ENCODE measurements around the gene CHRNE. TPM values are rescaled to one million over a fixed set of nuclear protein-coding genes. Genes with fewer than 3 reads are reported as not detected.
"Not testable (repeated sequence)": the region's sequence is repeated elsewhere in the genome, so short reads cannot be mapped to it uniquely, and the experiment has no call there.

Gene CHRNE
- total RNA-seq, 1 experiment from 2014 or later, result not detected

DNA sequence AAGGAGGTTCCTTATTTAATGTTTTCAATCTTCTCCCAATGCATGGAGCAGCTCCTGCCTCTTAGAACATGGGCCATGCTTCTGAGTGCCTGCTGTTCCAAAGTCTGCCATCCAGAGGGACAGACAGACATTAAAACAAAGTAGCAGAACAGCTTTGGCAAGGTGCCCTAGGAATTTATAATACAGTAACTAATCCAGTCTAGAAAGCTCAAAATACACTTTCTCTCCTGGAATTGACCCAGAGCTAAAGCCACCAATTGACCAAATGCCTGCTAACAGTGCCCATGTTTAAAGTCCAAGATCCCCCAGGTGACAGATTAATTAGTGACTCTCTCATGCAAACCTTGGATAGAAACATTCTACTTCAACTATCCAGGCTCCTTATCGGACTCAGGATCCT, 11.1 kb upstream of the CHRNE start:
- H3K27me3 ChIP-seq (replicated peaks; ENCODE audit: control insufficient read depth, insufficient read depth, low read length), result no peaks in the 10 kb centered on the region
- Mint-ChIP-seq H3K4me3 (ENCODE audit: unreplicated experiment) (no peak overlapping the region), H3K9me3 (ENCODE audit: unreplicated experiment) (no peaks in the 10 kb centered on the region), H3K27me3 (ENCODE audit: insufficient read depth, unreplicated experiment) (no peaks in the 10 kb centered on the region), H3K36me3 (ENCODE audit: insufficient read depth, unreplicated experiment) (no peaks in the 10 kb centered on the region), H3K4me1 (ENCODE audit: low read depth, unreplicated experiment) (no peaks in the 10 kb centered on the region), H3K27ac (ENCODE audit: unreplicated experiment) (no peak overlapping the region)
- H3K4me1 ChIP-seq, result peaks cover 6% of the 10 kb centered on the region
- ChIA-PET POLR2A (interaction anchor here (0.9 kb wide), 1 partner anchor 26 kb away, joined by 3 read pairs; the partner anchor contains the start of genes RNF167 and SLC25A11), CTCF (interaction anchor here (0.5 to 1.5 kb wide), 2 partner anchors 11 to 43 kb away, joined by 3 to 8 read pairs; partner anchors contain the start of gene CHRNE)
- no peaks in the 10 kb centered on the region for H3K36me3 ChIP-seq (ENCODE audit: control insufficient read depth, insufficient read depth, low read length)
- intact Hi-C loops (cut with micrococcal nuclease; ENCODE audit: unreplicated experiment), result no loop called here
- H3K9me3 ChIP-seq, result no peaks in the 10 kb centered on the region
- TF ChIP-seq, protein P1, sequence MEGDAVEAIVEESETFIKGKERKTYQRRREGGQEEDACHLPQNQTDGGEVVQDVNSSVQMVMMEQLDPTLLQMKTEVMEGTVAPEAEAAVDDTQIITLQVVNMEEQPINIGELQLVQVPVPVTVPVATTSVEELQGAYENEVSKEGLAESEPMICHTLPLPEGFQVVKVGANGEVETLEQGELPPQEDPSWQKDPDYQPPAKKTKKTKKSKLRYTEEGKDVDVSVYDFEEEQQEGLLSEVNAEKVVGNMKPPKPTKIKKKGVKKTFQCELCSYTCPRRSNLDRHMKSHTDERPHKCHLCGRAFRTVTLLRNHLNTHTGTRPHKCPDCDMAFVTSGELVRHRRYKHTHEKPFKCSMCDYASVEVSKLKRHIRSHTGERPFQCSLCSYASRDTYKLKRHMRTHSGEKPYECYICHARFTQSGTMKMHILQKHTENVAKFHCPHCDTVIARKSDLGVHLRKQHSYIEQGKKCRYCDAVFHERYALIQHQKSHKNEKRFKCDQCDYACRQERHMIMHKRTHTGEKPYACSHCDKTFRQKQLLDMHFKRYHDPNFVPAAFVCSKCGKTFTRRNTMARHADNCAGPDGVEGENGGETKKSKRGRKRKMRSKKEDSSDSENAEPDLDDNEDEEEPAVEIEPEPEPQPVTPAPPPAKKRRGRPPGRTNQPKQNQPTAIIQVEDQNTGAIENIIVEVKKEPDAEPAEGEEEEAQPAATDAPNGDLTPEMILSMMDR (IDR thresholded peaks at IDR 0.05; ENCODE audit: insufficient read depth in 1 of 2, low read depth in 1 of 2, low read length in 1 of 2, severe bottlenecking in 1 of 2, unreplicated experiment in 1 of 2), result no peak
- H3K4me3 ChIP-seq (ENCODE audit: low read depth, low read length), result no peak overlapping the region
- BruUV-seq (replicated peaks), result no TSS peak
- DNase-seq, result no peak

GRCh38 chr17:4908711-4909496, 6.0 kb upstream of the CHRNE start:
- Histone ChIP-seq H3K4me1 (peaks cover 6% of the 10 kb centered on the region), H3K4me3 (ENCODE audit: low read depth, low read length) (no peak overlapping the region), H3K36me3 (ENCODE audit: control insufficient read depth, insufficient read depth, low read length) (no peaks in the 10 kb centered on the region), H3K27me3 (replicated peaks; ENCODE audit: control insufficient read depth, insufficient read depth, low read length) (no peaks in the 10 kb centered on the region), H3K9me3 (no peaks in the 10 kb centered on the region)
- no TSS peak for BruUV-seq (replicated peaks)
- Mint-ChIP-seq H3K27me3 (ENCODE audit: insufficient read depth, unreplicated experiment) (no peaks in the 10 kb centered on the region), H3K4me3 (ENCODE audit: unreplicated experiment) (no peak overlapping the region), H3K36me3 (ENCODE audit: insufficient read depth, unreplicated experiment) (no peaks in the 10 kb centered on the region), H3K4me1 (ENCODE audit: low read depth, unreplicated experiment) (no peaks in the 10 kb centered on the region), H3K9me3 (ENCODE audit: unreplicated experiment) (no peaks in the 10 kb centered on the region), H3K27ac (ENCODE audit: unreplicated experiment) (no peak overlapping the region)
- POLR2A ChIA-PET, result interaction anchor here (0.6 to 1.9 kb wide), 3 partner anchors 31 to 119 kb away, joined by 6 to 19 read pairs (median 10); partner anchors contain the start of genes RNF167, SLC25A11 and SPAG7
- peak; percentile 80 to 86 for DNase-seq
- CTCF ChIA-PET, result interaction anchor here (0.6 to 2.2 kb wide), 7 partner anchors 26 to 156 kb away, joined by 3 to 19 read pairs (median 4); partner anchors contain the start of genes CAMTA2, RNF167, SLC25A11 and SPAG7
- TF ChIP-seq, protein P1 (IDR thresholded peaks at IDR 0.05; ENCODE audit: insufficient read depth in 1 of 2, low read depth in 1 of 2, low read length in 1 of 2, severe bottlenecking in 1 of 2, unreplicated experiment in 1 of 2), result peak; percentile 47 to 52
- intact Hi-C loops (cut with micrococcal nuclease; ENCODE audit: unreplicated experiment), result loop anchor here (1.0 kb wide), 1 partner anchor 30 kb away; no protein-coding TSS in a partner anchor

DNA sequence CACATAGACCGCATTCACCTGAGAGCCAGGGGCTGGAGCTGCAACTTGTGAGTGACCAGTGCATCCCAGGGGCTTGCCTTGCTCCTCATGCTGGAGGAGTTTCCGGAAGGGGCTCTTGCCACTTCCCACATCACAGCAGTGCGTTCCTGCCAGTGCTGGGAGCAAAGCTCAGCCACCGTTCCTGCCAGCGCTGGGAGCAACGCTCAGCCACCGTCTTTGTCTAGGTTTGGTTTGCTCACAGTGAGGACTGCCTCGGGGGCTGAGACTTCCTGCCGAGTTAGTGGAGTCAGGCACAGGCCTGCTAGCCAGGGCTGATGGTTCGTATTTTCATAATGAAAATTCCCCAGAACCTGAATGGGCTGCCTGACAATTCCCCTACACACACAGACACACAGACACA, 5.4 kb upstream of the CHRNE start:
- ChIA-PET CTCF (interaction anchor here (1.3 to 2.2 kb wide), 3 partner anchors 26 to 59 kb away, joined by 5 to 19 read pairs (median 13); partner anchors contain the start of genes RNF167, SLC25A11 and SPAG7), POLR2A (interaction anchor here (0.6 to 1.9 kb wide), 2 partner anchors 32 to 118 kb away, joined by 6 to 10 read pairs; partner anchors contain the start of genes RNF167 and SLC25A11)
- Histone ChIP-seq H3K27me3 (replicated peaks; ENCODE audit: control insufficient read depth, insufficient read depth, low read length) (no peaks in the 10 kb centered on the region), H3K4me1 (peaks cover 8% of the 10 kb centered on the region), H3K36me3 (ENCODE audit: control insufficient read depth, insufficient read depth, low read length) (no peaks in the 10 kb centered on the region), H3K9me3 (no peaks in the 10 kb centered on the region), H3K4me3 (ENCODE audit: low read depth, low read length) (no peak overlapping the region)
- peaks cover 3% of the 10 kb centered on the region for H3K36me3 Mint-ChIP-seq (ENCODE audit: insufficient read depth, unreplicated experiment)
- TF ChIP-seq, protein P1 (IDR thresholded peaks at IDR 0.05; ENCODE audit: insufficient read depth in 1 of 2, low read depth in 1 of 2, low read length in 1 of 2, severe bottlenecking in 1 of 2, unreplicated experiment in 1 of 2), result no peak
- DNase-seq, result no peak
- peaks cover 4% of the 10 kb centered on the region for H3K4me1 Mint-ChIP-seq (ENCODE audit: low read depth, unreplicated experiment)
- no peaks in the 10 kb centered on the region for H3K27me3 Mint-ChIP-seq (ENCODE audit: insufficient read depth, unreplicated experiment)
- no peak overlapping the region for H3K27ac Mint-ChIP-seq (ENCODE audit: unreplicated experiment)
- H3K4me3 Mint-ChIP-seq (ENCODE audit: unreplicated experiment), result no peak overlapping the region
- no peaks in the 10 kb centered on the region for H3K9me3 Mint-ChIP-seq (ENCODE audit: unreplicated experiment)
- no TSS peak for BruUV-seq (replicated peaks)
- intact Hi-C loops (cut with micrococcal nuclease; ENCODE audit: unreplicated experiment), result no loop called here

DNA sequence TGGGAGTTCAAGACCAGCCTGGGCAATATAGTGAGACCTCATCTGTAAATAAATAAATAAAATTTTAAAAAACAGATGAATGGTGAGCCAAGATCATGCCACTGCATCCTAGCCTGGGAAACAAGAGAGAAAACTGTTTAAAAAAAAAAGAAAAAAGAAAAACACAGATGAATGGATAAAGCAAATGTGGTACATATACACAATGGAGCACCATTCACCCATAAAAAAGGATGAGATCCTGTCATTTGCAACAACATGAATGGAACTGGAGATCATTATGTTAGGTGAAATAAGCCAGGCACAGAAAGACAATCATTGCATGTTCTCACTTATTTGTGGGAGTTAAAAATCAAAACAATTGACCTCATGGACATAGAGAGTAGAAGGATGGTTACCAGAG, 3.7 kb upstream of the CHRNE start:
- H3K36me3 Mint-ChIP-seq (ENCODE audit: insufficient read depth, unreplicated experiment); H3K9me3 Mint-ChIP-seq (ENCODE audit: unreplicated experiment); H3K36me3 ChIP-seq (ENCODE audit: control insufficient read depth, insufficient read depth, low read length); H3K4me3 Mint-ChIP-seq (ENCODE audit: unreplicated experiment); H3K4me3 ChIP-seq (ENCODE audit: low read depth, low read length); H3K27me3 Mint-ChIP-seq (ENCODE audit: insufficient read depth, unreplicated experiment); POLR2A ChIA-PET; H3K4me1 ChIP-seq; H3K27me3 ChIP-seq (replicated peaks; ENCODE audit: control insufficient read depth, insufficient read depth, low read length); H3K27ac Mint-ChIP-seq (ENCODE audit: unreplicated experiment); DNase-seq; BruUV-seq (replicated peaks); intact Hi-C loops (cut with micrococcal nuclease; ENCODE audit: unreplicated experiment); H3K9me3 ChIP-seq: not testable (repeated sequence)
- peaks cover 10% of the 10 kb centered on the region for H3K4me1 Mint-ChIP-seq (ENCODE audit: low read depth, unreplicated experiment)
- CTCF ChIA-PET, result interaction anchor here (0.6 kb wide), 1 partner anchor 156 kb away, joined by 3 read pairs; no protein-coding TSS in a partner anchor
